GM21723 (cell line): ENCODE results near the gene ADCY5.

ENCODE experiments used
- ATAC-seq: cut with Tn5 transposase; IDR thresholded peaks from one replicate; pipeline ENCODE4 v1.9.1; 2021; ENCODE audit warnings: mild to moderate bottlenecking, moderate library complexity; ENCODE audit not compliant: unreplicated experiment

Gene ADCY5

GRCh38 chr3:123388811-123389627 lies 59.9 kb downstream of the ADCY5 start:
- no peak for ATAC-seq

GRCh38 chr3:123388042-123388441 lies 60.8 kb downstream of the ADCY5 start:
- ATAC-seq, result no peak

GRCh38 chr3:123387532-123387931 lies 61.4 kb downstream of the ADCY5 start:
- no peak for ATAC-seq

GRCh38 chr3:123386477-123387040 lies 62.3 kb downstream of the ADCY5 start:
- no peak for ATAC-seq

GRCh38 chr3:123385981-123386380 lies 62.9 kb downstream of the ADCY5 start:
- ATAC-seq, result no peak

- no peak for ATAC-seq
Measured at GRCh38 chr3:123385499-123385898, 63.4 kb downstream of the ADCY5 start.

GRCh38 chr3:123385001-123385401 lies 63.9 kb downstream of the ADCY5 start:
- ATAC-seq, result no peak

- ATAC-seq, result no peak
Measured at GRCh38 chr3:123384256-123384655, 64.6 kb downstream of the ADCY5 start.

- ATAC-seq, result no peak
Measured at GRCh38 chr3:123383091-123384053, 65.5 kb downstream of the ADCY5 start.

GRCh38 chr3:123380261-123380660 lies 68.6 kb downstream of the ADCY5 start:
- no peak for ATAC-seq

- ATAC-seq, result no peak
Measured at GRCh38 chr3:123379041-123379830, 69.7 kb downstream of the ADCY5 start.

- no peak for ATAC-seq
Measured at GRCh38 chr3:123378409-123378915, 70.4 kb downstream of the ADCY5 start.

GRCh38 chr3:123377243-123377740 lies 71.6 kb downstream of the ADCY5 start:
- no peak for ATAC-seq

- ATAC-seq, result no peak
Measured at GRCh38 chr3:123376451-123377242, 72.2 kb downstream of the ADCY5 start.

- no peak for ATAC-seq
Measured at GRCh38 chr3:123375014-123375940, 73.6 kb downstream of the ADCY5 start.

GRCh38 chr3:123374016-123374415 lies 74.9 kb downstream of the ADCY5 start:
- ATAC-seq, result no peak

GRCh38 chr3:123373474-123373987 lies 75.4 kb downstream of the ADCY5 start:
- ATAC-seq, result no peak
